Measurements from ENCODE around the gene PPP1R9A. TPM values are rescaled to one million over a fixed set of nuclear protein-coding genes. Genes with fewer than 3 reads are reported as not detected.

The PPP1R9A gene
- total and polyA plus RNA-seq, 10 of the 15 experiments (the other 5 are each of a cell fraction or from before 2014, with no cell fraction given), result 0.04 to 0.12 TPM; not detected in 8

- Histone ChIP-seq H3K9me3 (replicated peaks; ENCODE audit: control insufficient read depth, insufficient read depth, low read length) (no peaks in the 10 kb centered on the region), H3K36me3 (ENCODE audit: control insufficient read depth in 2 of 2, insufficient read depth in 2 of 2, low read length in 1 of 2) (no peaks in the 10 kb centered on the region), H3K27ac (ENCODE audit: control insufficient read depth, insufficient read depth) (no peak overlapping the region), H3K4me2 (ENCODE audit: control insufficient read depth, insufficient read depth) (no peak overlapping the region), H3K79me2 (ENCODE audit: control insufficient read depth, insufficient read depth, low read length) (no peaks in the 10 kb centered on the region), H3K27me3 (replicated peaks in 1 of 2; ENCODE audit: control insufficient read depth in 2 of 2, insufficient read depth in 2 of 2, low read length in 1 of 2) (0 out of 4 replicates have a peak, but pooled peaks cover 0 to 2% of the 10 kb centered on the region in 2 experiments), H3K4me1 (ENCODE audit: control insufficient read depth, insufficient read depth, low read length) (no peaks in the 10 kb centered on the region), H3K4me3 (no peak overlapping the region), H3K9ac (ENCODE audit: control insufficient read depth, insufficient read depth, low read length) (no peak overlapping the region), H4K20me1 (ENCODE audit: control insufficient read depth, insufficient read depth) (no peaks in the 10 kb centered on the region), H2AFZ (ENCODE audit: control insufficient read depth, low read depth, low read length) (no peak overlapping the region)
- intact Hi-C loops (cut with micrococcal nuclease; ENCODE audit: unreplicated experiment) (no loop called here), in situ Hi-C loops (cut with MboI) (no loop called here)
- ChIA-PET CTCF (no interaction called here), RAD21 (ENCODE audit: unreplicated experiment) (interaction anchor here (0.6 kb wide), 1 partner anchor 190 kb away, joined by 3 read pairs; no protein-coding TSS in a partner anchor), POLR2A (no interaction called here), SMC1A (ENCODE audit: uncharacterized antibody, unreplicated experiment) (interaction anchor here (1.3 kb wide), 1 partner anchor 10 kb away, joined by 4 read pairs; no protein-coding TSS in a partner anchor)
- no peak for FAIRE-seq
- 69% methylated on average over 7 of the region's 7 CpGs for WGBS (ENCODE audit: insufficient coverage, insufficient replicate concordance, low lambda C conversion rate, missing lambda C conversion rate)
- TF ChIP-seq GABPA (IDR thresholded peaks at IDR 0.05; ENCODE audit: low read depth) (no peak), ZBED1 (IDR thresholded peaks at IDR 0.05; ENCODE audit: borderline replicate concordance) (no peak), IKZF2 (IDR thresholded peaks at IDR 0.05) (no peak), HDAC6 (IDR thresholded peaks at IDR 0.05; ENCODE audit: unreplicated experiment) (no peak), NFXL1 (IDR thresholded peaks at IDR 0.05; ENCODE audit: borderline replicate concordance) (no peak)
- TF ChIP-seq, protein P1, sequence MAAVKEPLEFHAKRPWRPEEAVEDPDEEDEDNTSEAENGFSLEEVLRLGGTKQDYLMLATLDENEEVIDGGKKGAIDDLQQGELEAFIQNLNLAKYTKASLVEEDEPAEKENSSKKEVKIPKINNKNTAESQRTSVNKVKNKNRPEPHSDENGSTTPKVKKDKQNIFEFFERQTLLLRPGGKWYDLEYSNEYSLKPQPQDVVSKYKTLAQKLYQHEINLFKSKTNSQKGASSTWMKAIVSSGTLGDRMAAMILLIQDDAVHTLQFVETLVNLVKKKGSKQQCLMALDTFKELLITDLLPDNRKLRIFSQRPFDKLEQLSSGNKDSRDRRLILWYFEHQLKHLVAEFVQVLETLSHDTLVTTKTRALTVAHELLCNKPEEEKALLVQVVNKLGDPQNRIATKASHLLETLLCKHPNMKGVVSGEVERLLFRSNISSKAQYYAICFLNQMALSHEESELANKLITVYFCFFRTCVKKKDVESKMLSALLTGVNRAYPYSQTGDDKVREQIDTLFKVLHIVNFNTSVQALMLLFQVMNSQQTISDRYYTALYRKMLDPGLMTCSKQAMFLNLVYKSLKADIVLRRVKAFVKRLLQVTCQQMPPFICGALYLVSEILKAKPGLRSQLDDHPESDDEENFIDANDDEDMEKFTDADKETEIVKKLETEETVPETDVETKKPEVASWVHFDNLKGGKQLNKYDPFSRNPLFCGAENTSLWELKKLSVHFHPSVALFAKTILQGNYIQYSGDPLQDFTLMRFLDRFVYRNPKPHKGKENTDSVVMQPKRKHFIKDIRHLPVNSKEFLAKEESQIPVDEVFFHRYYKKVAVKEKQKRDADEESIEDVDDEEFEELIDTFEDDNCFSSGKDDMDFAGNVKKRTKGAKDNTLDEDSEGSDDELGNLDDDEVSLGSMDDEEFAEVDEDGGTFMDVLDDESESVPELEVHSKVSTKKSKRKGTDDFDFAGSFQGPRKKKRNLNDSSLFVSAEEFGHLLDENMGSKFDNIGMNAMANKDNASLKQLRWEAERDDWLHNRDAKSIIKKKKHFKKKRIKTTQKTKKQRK (IDR thresholded peaks at IDR 0.05; ENCODE audit: low read depth, low read length), result no peak
- no peak for DNase-seq (ENCODE audit: low read depth, low spot score)
- ATAC-seq, result no peak
- BruUV-seq (replicated peaks), result no TSS peak
Measured at GRCh38 chr7:95290166-95290830, 382.9 kb downstream of the PPP1R9A start.

All from GM12878 (cell line).